Measurements from ENCODE around the gene MED29. TPM values are rescaled to one million over a fixed set of nuclear protein-coding genes. Genes with fewer than 3 reads are reported as not detected.

The MED29 gene
- total and polyA plus RNA-seq, 2 of the 13 experiments (the other 11 are each of a cell fraction or from before 2014, with no cell fraction given), result 14.0 to 19.7 TPM

- TF ChIP-seq ATF5 (CRISPR knock-in tag; IDR thresholded peaks at IDR 0.05; ENCODE audit: low read depth) (0 out of 2 replicates have a peak, but pooled peaks have one; percentile 53), HMGXB3 (CRISPR knock-in tag; IDR thresholded peaks at IDR 0.05; ENCODE audit: borderline replicate concordance) (no peak), AGO2 (optimal IDR thresholded peaks at IDR 0.05; ENCODE audit: low read depth, low read length) (peak; percentile 88), PRPF4 (IDR thresholded peaks at IDR 0.05; ENCODE audit: low read depth, low read length, poor library complexity, severe bottlenecking) (no peak), ZNF251 (CRISPR knock-in tag; IDR thresholded peaks at IDR 0.05) (no peak), FOXO4 (CRISPR knock-in tag; conservative IDR thresholded peaks at IDR 0.05) (no peak), MAFF (IDR thresholded peaks at IDR 0.05; ENCODE audit: low read depth, low read length) (no peak), KDM5A (IDR thresholded peaks at IDR 0.05; ENCODE audit: borderline replicate concordance, low read length) (no peak), MBD4 (IDR thresholded peaks at IDR 0.05; ENCODE audit: borderline replicate concordance, low read length) (no peak), ZBED4 (CRISPR knock-in tag; IDR thresholded peaks at IDR 0.05; ENCODE audit: borderline replicate concordance) (no peak), NR2F2 (IDR thresholded peaks at IDR 0.05; ENCODE audit: borderline replicate concordance, low read depth) (no peak), ZNF879 (CRISPR knock-in tag; IDR thresholded peaks at IDR 0.05) (no peak), TCF7L2 (IDR thresholded peaks at IDR 0.05; ENCODE audit: low read depth, low read length) (no peak), ZNF782 (CRISPR knock-in tag; IDR thresholded peaks at IDR 0.05; ENCODE audit: borderline replicate concordance) (peak; percentile 36; the same call in 1 of the 2 replicates), NFYC (CRISPR knock-in tag; IDR thresholded peaks at IDR 0.05) (0 out of 2 replicates have a peak, but pooled peaks have one; percentile 21), CREBL2 (CRISPR knock-in tag; IDR thresholded peaks at IDR 0.05; ENCODE audit: borderline replicate concordance) (no peak), ISX (CRISPR knock-in tag; conservative IDR thresholded peaks at IDR 0.05) (no peak), RFXANK (CRISPR knock-in tag; IDR thresholded peaks at IDR 0.05) (no peak)
Measured at GRCh38 chr19:39410017-39410830, 19.0 kb downstream of the MED29 start (continued).

Data from HepG2 (cell line).